Measurements from ENCODE around the gene NAPSA. TPM values are rescaled to one million over a fixed set of nuclear protein-coding genes. Genes with fewer than 3 reads are reported as not detected.
A peak's percentile ranks its signal among the peaks of the same experiment; 100 is the strongest.
"Not testable (repeated sequence)": the region's sequence is repeated elsewhere in the genome, so short reads cannot be mapped to it uniquely, and the experiment has no call there.

NAPSA gene
- total and polyA plus RNA-seq, 8 donors = 0.78 to 4.6 (median 2.3) TPM

GRCh38 chr19:50392759-50393158 is 27.3 kb upstream of the NAPSA start:
- no peaks in the 10 kb centered on the region for H3K27me3 ChIP-seq
- WGBS, 2 donors = 88 to 91% methylated on average over 5 of the region's 5 CpGs
- intact Hi-C loops (cut with DNase I) = no loop called here
- H3K4me3 ChIP-seq = no peak overlapping the region
- no peak for TF ChIP-seq CTCF (IDR thresholded peaks at IDR 0.05)
- H3K36me3 ChIP-seq = no peaks in the 10 kb centered on the region
- no peak overlapping the region for H3K27ac ChIP-seq
- FAIRE-seq (no peak), DNase-seq (no peak), ATAC-seq (no peak)
- H3K9me3 ChIP-seq = no peaks in the 10 kb centered on the region
- no peaks in the 10 kb centered on the region for H3K4me1 ChIP-seq

GRCh38 chr19:50390952-50391351 is 25.5 kb upstream of the NAPSA start:
- H3K27me3 ChIP-seq; H3K9me3 ChIP-seq; intact Hi-C loops (cut with DNase I); DNase-seq; H3K36me3 ChIP-seq; FAIRE-seq; ATAC-seq; H3K27ac ChIP-seq; H3K4me1 ChIP-seq; H3K4me3 ChIP-seq: not testable (repeated sequence)
- WGBS, 2 donors = 94 to 95% methylated on average over 20 to 22 of the region's 23 CpGs

GRCh38 chr19:50390295-50390694 is 24.9 kb upstream of the NAPSA start:
- H3K36me3 ChIP-seq; H3K27me3 ChIP-seq; DNase-seq; intact Hi-C loops (cut with DNase I); ATAC-seq; H3K27ac ChIP-seq; H3K4me1 ChIP-seq; H3K4me3 ChIP-seq; H3K9me3 ChIP-seq; FAIRE-seq: not testable (repeated sequence)
- 93 to 98% methylated on average over 3 of the region's 3 CpGs for WGBS, 2 donors

- Histone ChIP-seq H3K36me3 (no peaks in the 10 kb centered on the region), H3K27ac (no peak overlapping the region), H3K4me1 (peaks cover 0 to 8% (median 0%) of the 10 kb centered on the region in 3 donors), H3K27me3 (no peaks in the 10 kb centered on the region), H3K4me3 (no peak overlapping the region), H3K9me3 (no peaks in the 10 kb centered on the region)
- FAIRE-seq (no peak), ATAC-seq (no peak), DNase-seq (no peak)
- no peak for TF ChIP-seq CTCF (IDR thresholded peaks at IDR 0.05)
- WGBS, 2 donors = 94% methylated on average over 8 of the region's 8 CpGs
- intact Hi-C loops (cut with DNase I) = no loop called here
Measured at GRCh38 chr19:50387868-50388245, 22.4 kb upstream of the NAPSA start.

- H3K4me3 ChIP-seq = no peak overlapping the region
- DNase-seq = peak in 1 of 6 donors; percentile 49
- H3K27me3 ChIP-seq = no peaks in the 10 kb centered on the region
- peaks cover 0 to 3% (median 0%) of the 10 kb centered on the region in 3 donors for H3K36me3 ChIP-seq
- H3K9me3 ChIP-seq = no peaks in the 10 kb centered on the region
- peaks cover 0 to 8% (median 0%) of the 10 kb centered on the region in 3 donors for H3K4me1 ChIP-seq
- no peak for FAIRE-seq
- no peak for ATAC-seq
- intact Hi-C loops (cut with DNase I) = no loop called here
- 88% methylated on average over 21 of the region's 21 CpGs for WGBS, 2 donors
- TF ChIP-seq CTCF (IDR thresholded peaks at IDR 0.05) = no peak
- no peak overlapping the region for H3K27ac ChIP-seq
Measured at GRCh38 chr19:50387176-50387867, 21.9 kb upstream of the NAPSA start.
